ENCODE data around the gene ORAI3. TPM values are rescaled to one million over a fixed set of nuclear protein-coding genes. Genes with fewer than 3 reads are reported as not detected.
A peak's percentile ranks its signal among the peaks of the same experiment; 100 is the strongest.

Gene ORAI3
- total and polyA plus RNA-seq, 2 of the 13 experiments (the other 11 are each of a cell fraction or from before 2014, with no cell fraction given), result 11.4 to 32.0 TPM

GRCh38 chr16:30949650-30950515 lies 1.0 kb downstream of the ORAI3 start (continued):
- peak; percentile 40; the same call in 1 of the 2 replicates for TF ChIP-seq RERE (CRISPR knock-in tag; IDR thresholded peaks at IDR 0.05; ENCODE audit: low read depth)
- peak; percentile 72; the same call in 1 of the 2 replicates for TF ChIP-seq NKX3-1 (CRISPR knock-in tag; IDR thresholded peaks at IDR 0.05)
- TF ChIP-seq ZMYM2 (CRISPR knock-in tag; IDR thresholded peaks at IDR 0.05), result peak; percentile 44; the same call in 1 of the 2 replicates
- TF ChIP-seq MATR3 (CRISPR knock-in tag; IDR thresholded peaks at IDR 0.05), result no peak
- TF ChIP-seq PATZ1 (CRISPR knock-in tag; IDR thresholded peaks at IDR 0.05), result peak; percentile 93
- peak; percentile 74; the same call in 1 of the 2 replicates for TF ChIP-seq THAP9 (CRISPR knock-in tag; IDR thresholded peaks at IDR 0.05; ENCODE audit: borderline replicate concordance)
- peak; percentile 17; the same call in 1 of the 2 replicates for TF ChIP-seq HHEX (CRISPR knock-in tag; IDR thresholded peaks at IDR 0.05)
- TF ChIP-seq ZBTB49 (CRISPR knock-in tag; IDR thresholded peaks at IDR 0.05; ENCODE audit: borderline replicate concordance), result 0 out of 2 replicates have a peak, but pooled peaks have one; percentile 1
- peak; percentile 98 for TF ChIP-seq ZNF124 (CRISPR knock-in tag; IDR thresholded peaks at IDR 0.05)
- peak; percentile 86; the same call in 1 of the 3 replicates for TF ChIP-seq MXI1 (IDR thresholded peaks at IDR 0.05; ENCODE audit: borderline replicate concordance, low read depth, low read length)
- peak; percentile 99 for TF ChIP-seq ZNF510 (CRISPR knock-in tag; IDR thresholded peaks at IDR 0.05; ENCODE audit: low read depth)
- TF ChIP-seq ZNF256 (CRISPR knock-in tag; conservative IDR thresholded peaks at IDR 0.05), result no peak
- TF ChIP-seq ZNF678 (CRISPR knock-in tag; IDR thresholded peaks at IDR 0.05), result 0 out of 2 replicates have a peak, but pooled peaks have one; percentile 78
- peak; percentile 76 for TF ChIP-seq MIXL1 (CRISPR knock-in tag; IDR thresholded peaks at IDR 0.05)
- peak; percentile 93; the same call in 1 of the 2 replicates for TF ChIP-seq ZNF782 (CRISPR knock-in tag; IDR thresholded peaks at IDR 0.05; ENCODE audit: borderline replicate concordance)
- peak; percentile 97 for TF ChIP-seq ZNF296 (CRISPR knock-in tag; conservative IDR thresholded peaks at IDR 0.05)
